Activated B cell treated with CpG ODN at 0.5 μM for 24 hours (primary cell): Measurements from ENCODE around the gene CDC42BPA. TPM values are rescaled to one million over a fixed set of nuclear protein-coding genes. Genes with fewer than 3 reads are reported as not detected.

ENCODE experiments used
- ATAC-seq: fragments of 200-7000 bp; cut with Tn5 transposase; one replicate; pipeline ENCODE4 v1.10.0; 2021; ENCODE audit warnings: low read depth, mild to moderate bottlenecking, moderate library complexity
- CTCF ChIA-PET: fragments of 350-600 bp; sonication (Branson Sonifier 250); formaldehyde crosslinking; loops from one replicate; lab custom pipeline; 2021; ENCODE audit warnings: antibody characterized with exemption; lab: Charles Lee
- POLR2A ChIA-PET: fragments of 350-600 bp; sonication (Branson Sonifier 250); formaldehyde crosslinking; loops from one replicate; lab custom pipeline; 2021; ENCODE audit warnings: antibody characterized with exemption; lab: Charles Lee
- DNase-seq: peaks from one replicate; pipeline ENCODE4 v3.0.0; 2022
- H3K27ac Mint-ChIP-seq: one replicate; pipeline ENCODE4 v1.8.0; 2020; ENCODE audit warnings: mixed read lengths
- H3K27me3 Mint-ChIP-seq: one replicate; pipeline ENCODE4 v1.8.0; 2021; ENCODE audit warnings: mixed read lengths
- H3K36me3 Mint-ChIP-seq: one replicate; pipeline ENCODE4 v1.8.0; 2021; ENCODE audit warnings: low read depth, mixed read lengths
- H3K4me1 Mint-ChIP-seq: one replicate; pipeline ENCODE4 v1.8.0; 2021; ENCODE audit warnings: mixed read lengths
- H3K4me3 Mint-ChIP-seq: one replicate; pipeline ENCODE4 v1.8.0; 2020; ENCODE audit warnings: mild to moderate bottlenecking, mixed read lengths
- H3K9me3 Mint-ChIP-seq: one replicate; pipeline ENCODE4 v1.8.0; 2020; ENCODE audit warnings: mixed read lengths
- intact Hi-C: fragments of 100-400 bp; cut with micrococcal nuclease; formaldehyde crosslinking; loops from one replicate; pipeline ENCODE4 v1.15.1; 2024
- total RNA-seq: library from RNA; stranded (reverse); gene quantifications from 2 replicates; pipeline ENCODE4 v1.2.3, GENCODE V29; 2022
- TF ChIP-seq, protein P1 (sequence below): fragments of 200-600 bp; IDR thresholded peaks from one replicate; pipeline ENCODE4 v1.8.0; 2022; ENCODE audit warnings: antibody characterized with exemption, mild to moderate bottlenecking

Gene CDC42BPA
- total RNA-seq, 1 donor from 2014 or later: 0.29 TPM

DNA sequence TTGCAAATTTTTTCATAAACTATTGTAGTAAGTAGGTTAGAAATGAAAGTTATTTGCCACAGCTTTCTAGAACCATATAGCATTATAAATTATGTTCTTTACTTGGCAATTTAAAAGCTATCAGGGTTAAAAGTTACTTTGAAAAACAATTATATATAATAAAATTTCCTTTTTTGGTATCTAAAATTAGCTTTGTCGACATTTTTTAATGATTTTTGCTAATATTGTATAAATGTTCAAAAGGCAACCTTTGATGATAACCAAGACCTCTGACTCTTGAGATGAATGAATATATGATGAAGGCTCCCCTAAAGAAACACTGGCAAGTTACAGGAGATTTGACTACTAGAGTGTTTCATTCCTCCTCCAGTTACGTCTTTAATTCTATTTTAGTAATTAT is 121.2 kb downstream of the CDC42BPA start:
- peaks cover 1% of the 10 kb centered on the region for H3K27me3 Mint-ChIP-seq
- ATAC-seq (no peak), DNase-seq (no peak)
- CTCF ChIA-PET: no interaction called here
- H3K27ac Mint-ChIP-seq: no peak overlapping the region
- TF ChIP-seq, protein P1, sequence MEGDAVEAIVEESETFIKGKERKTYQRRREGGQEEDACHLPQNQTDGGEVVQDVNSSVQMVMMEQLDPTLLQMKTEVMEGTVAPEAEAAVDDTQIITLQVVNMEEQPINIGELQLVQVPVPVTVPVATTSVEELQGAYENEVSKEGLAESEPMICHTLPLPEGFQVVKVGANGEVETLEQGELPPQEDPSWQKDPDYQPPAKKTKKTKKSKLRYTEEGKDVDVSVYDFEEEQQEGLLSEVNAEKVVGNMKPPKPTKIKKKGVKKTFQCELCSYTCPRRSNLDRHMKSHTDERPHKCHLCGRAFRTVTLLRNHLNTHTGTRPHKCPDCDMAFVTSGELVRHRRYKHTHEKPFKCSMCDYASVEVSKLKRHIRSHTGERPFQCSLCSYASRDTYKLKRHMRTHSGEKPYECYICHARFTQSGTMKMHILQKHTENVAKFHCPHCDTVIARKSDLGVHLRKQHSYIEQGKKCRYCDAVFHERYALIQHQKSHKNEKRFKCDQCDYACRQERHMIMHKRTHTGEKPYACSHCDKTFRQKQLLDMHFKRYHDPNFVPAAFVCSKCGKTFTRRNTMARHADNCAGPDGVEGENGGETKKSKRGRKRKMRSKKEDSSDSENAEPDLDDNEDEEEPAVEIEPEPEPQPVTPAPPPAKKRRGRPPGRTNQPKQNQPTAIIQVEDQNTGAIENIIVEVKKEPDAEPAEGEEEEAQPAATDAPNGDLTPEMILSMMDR: no peak
- H3K9me3 Mint-ChIP-seq: no peaks in the 10 kb centered on the region
- POLR2A ChIA-PET: no interaction called here
- no peaks in the 10 kb centered on the region for H3K4me1 Mint-ChIP-seq
- no peak overlapping the region for H3K4me3 Mint-ChIP-seq
- no peaks in the 10 kb centered on the region for H3K36me3 Mint-ChIP-seq
- intact Hi-C loops: no loop called here

- ATAC-seq: no peak
- intact Hi-C loops: no loop called here
- no peaks in the 10 kb centered on the region for H3K36me3 Mint-ChIP-seq
- TF ChIP-seq, protein P1: no peak
- no peak overlapping the region for H3K4me3 Mint-ChIP-seq
- H3K4me1 Mint-ChIP-seq: no peaks in the 10 kb centered on the region
- CTCF ChIA-PET: no interaction called here
- peaks cover 4% of the 10 kb centered on the region for H3K27me3 Mint-ChIP-seq
- no peak for DNase-seq
- no peak overlapping the region for H3K27ac Mint-ChIP-seq
- POLR2A ChIA-PET: no interaction called here
- no peaks in the 10 kb centered on the region for H3K9me3 Mint-ChIP-seq
Observed at GRCh38 chr1:227192163-227192562, 126.1 kb downstream of the CDC42BPA start.

DNA sequence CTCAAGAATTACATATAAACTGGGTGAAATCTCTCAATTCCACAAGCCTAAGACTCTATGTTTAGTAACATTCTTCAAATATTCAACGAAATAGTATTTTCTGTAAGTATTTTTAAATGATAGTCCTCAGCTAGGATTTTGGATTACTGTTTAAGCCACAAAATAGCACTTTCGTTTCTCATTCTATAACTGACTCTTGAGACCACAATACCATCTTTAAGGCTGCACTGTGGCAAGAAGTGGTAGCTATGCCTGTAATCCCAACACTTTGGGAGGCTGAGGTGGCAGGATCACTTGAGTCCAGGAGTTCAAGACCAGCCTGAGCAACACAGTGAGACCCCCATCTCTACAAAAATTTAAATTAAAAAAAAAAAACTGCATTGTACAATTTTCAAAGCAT is 126.7 kb downstream of the CDC42BPA start:
- intact Hi-C loops: no loop called here
- H3K9me3 Mint-ChIP-seq: no peaks in the 10 kb centered on the region
- CTCF ChIA-PET: no interaction called here
- H3K27ac Mint-ChIP-seq: no peak overlapping the region
- DNase-seq (no peak), ATAC-seq (no peak)
- H3K36me3 Mint-ChIP-seq: no peaks in the 10 kb centered on the region
- no peak overlapping the region for H3K4me3 Mint-ChIP-seq
- TF ChIP-seq, protein P1: no peak
- H3K27me3 Mint-ChIP-seq: peaks cover 4% of the 10 kb centered on the region
- POLR2A ChIA-PET: no interaction called here
- H3K4me1 Mint-ChIP-seq: no peaks in the 10 kb centered on the region

DNA sequence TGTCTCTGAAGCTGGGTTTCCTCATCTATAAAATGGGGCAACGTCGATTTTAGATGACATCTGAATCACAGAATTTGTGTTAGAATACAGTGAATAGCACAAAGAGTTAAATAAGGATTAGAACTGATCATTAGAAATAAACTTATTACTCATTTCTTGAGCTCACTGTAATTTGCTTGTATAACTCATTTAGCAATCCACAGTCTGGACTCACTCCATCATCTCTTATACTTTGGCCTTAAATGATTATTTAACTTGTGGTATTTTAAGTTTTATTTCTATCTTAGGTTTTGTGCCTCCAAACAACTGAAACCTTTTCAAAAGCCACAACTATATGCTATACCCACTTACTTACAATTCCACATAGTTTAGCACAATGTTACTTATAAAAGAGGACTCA is 128.0 kb downstream of the CDC42BPA start:
- intact Hi-C loops: no loop called here
- ChIA-PET POLR2A (no interaction called here), CTCF (no interaction called here)
- ATAC-seq (no peak), DNase-seq (no peak)
- Mint-ChIP-seq H3K36me3 (no peaks in the 10 kb centered on the region), H3K4me3 (no peak overlapping the region), H3K9me3 (no peaks in the 10 kb centered on the region), H3K27ac (no peak overlapping the region), H3K4me1 (no peaks in the 10 kb centered on the region), H3K27me3 (peaks cover 4% of the 10 kb centered on the region)
- TF ChIP-seq, protein P1: no peak

GRCh38 chr1:227185291-227185690 is 133.0 kb downstream of the CDC42BPA start:
- DNase-seq (no peak), ATAC-seq (no peak)
- H3K4me3 Mint-ChIP-seq: no peak overlapping the region
- TF ChIP-seq, protein P1: no peak
- peaks cover 5% of the 10 kb centered on the region for H3K27me3 Mint-ChIP-seq
- CTCF ChIA-PET: no interaction called here
- intact Hi-C loops: no loop called here
- H3K4me1 Mint-ChIP-seq: no peaks in the 10 kb centered on the region
- no peak overlapping the region for H3K27ac Mint-ChIP-seq
- H3K36me3 Mint-ChIP-seq: no peaks in the 10 kb centered on the region
- H3K9me3 Mint-ChIP-seq: no peaks in the 10 kb centered on the region
- POLR2A ChIA-PET: no interaction called here
